ENCODE measurements around the gene LRRC14B.

LRRC14B gene

GRCh38 chr5:178110-178509 is 13.2 kb upstream of the LRRC14B start:
- Histone ChIP-seq H3K9ac (ENCODE audit: insufficient read length, low read depth) (no peak overlapping the region), H3K27me3 (ENCODE audit: insufficient read depth, insufficient read length) (no peaks in the 10 kb centered on the region), H3K36me3 (ENCODE audit: insufficient read depth, insufficient read length, low read length) (peaks cover 44% of the 10 kb centered on the region), H3K4me3 (ENCODE audit: insufficient read length, low read depth) (no peak overlapping the region), H3K4me1 (ENCODE audit: insufficient read depth, insufficient read length) (peaks cover 7% of the 10 kb centered on the region), H3K9me3 (ENCODE audit: insufficient read depth, low read length) (no peaks in the 10 kb centered on the region)
- no peak for DNase-seq (ENCODE audit: low read depth, low spot score)
- TF ChIP-seq YY1 (IDR thresholded peaks at IDR 0.05; ENCODE audit: insufficient read depth, insufficient read length) (no peak), ZNF274 (IDR thresholded peaks at IDR 0.05; ENCODE audit: low read depth, low read length) (no peak), SUZ12 (IDR thresholded peaks at IDR 0.05; ENCODE audit: extremely low read depth, insufficient read depth, insufficient read length) (no peak)

- Histone ChIP-seq H3K9ac (ENCODE audit: insufficient read length, low read depth) (no peak overlapping the region), H3K36me3 (ENCODE audit: insufficient read depth, insufficient read length, low read length) (peaks cover 42% of the 10 kb centered on the region), H3K27me3 (ENCODE audit: insufficient read depth, insufficient read length) (no peaks in the 10 kb centered on the region), H3K9me3 (ENCODE audit: insufficient read depth, low read length) (no peaks in the 10 kb centered on the region), H3K4me1 (ENCODE audit: insufficient read depth, insufficient read length) (peaks cover 7% of the 10 kb centered on the region), H3K4me3 (ENCODE audit: insufficient read length, low read depth) (no peak overlapping the region)
- DNase-seq (ENCODE audit: low read depth, low spot score): no peak
- TF ChIP-seq ZNF274 (IDR thresholded peaks at IDR 0.05; ENCODE audit: low read depth, low read length): no peak
- no peak for TF ChIP-seq YY1 (IDR thresholded peaks at IDR 0.05; ENCODE audit: insufficient read depth, insufficient read length)
- TF ChIP-seq SUZ12 (IDR thresholded peaks at IDR 0.05; ENCODE audit: extremely low read depth, insufficient read depth, insufficient read length): no peak
Measured at GRCh38 chr5:179401-179800, 11.9 kb upstream of the LRRC14B start.

GRCh38 chr5:180286-180918 is 10.9 kb upstream of the LRRC14B start:
- TF ChIP-seq YY1 (IDR thresholded peaks at IDR 0.05; ENCODE audit: insufficient read depth, insufficient read length) (no peak), SUZ12 (IDR thresholded peaks at IDR 0.05; ENCODE audit: extremely low read depth, insufficient read depth, insufficient read length) (no peak), ZNF274 (IDR thresholded peaks at IDR 0.05; ENCODE audit: low read depth, low read length) (no peak)
- H3K4me1 ChIP-seq (ENCODE audit: insufficient read depth, insufficient read length): peaks cover 7% of the 10 kb centered on the region
- no peaks in the 10 kb centered on the region for H3K9me3 ChIP-seq (ENCODE audit: insufficient read depth, low read length)
- DNase-seq (ENCODE audit: low read depth, low spot score): no peak
- no peaks in the 10 kb centered on the region for H3K27me3 ChIP-seq (ENCODE audit: insufficient read depth, insufficient read length)
- H3K36me3 ChIP-seq (ENCODE audit: insufficient read depth, insufficient read length, low read length): peaks cover 37% of the 10 kb centered on the region
- no peak overlapping the region for H3K4me3 ChIP-seq (ENCODE audit: insufficient read length, low read depth)
- no peak overlapping the region for H3K9ac ChIP-seq (ENCODE audit: insufficient read length, low read depth)

- peaks cover 7% of the 10 kb centered on the region for H3K4me1 ChIP-seq (ENCODE audit: insufficient read depth, insufficient read length)
- no peak for DNase-seq (ENCODE audit: low read depth, low spot score)
- H3K9ac ChIP-seq (ENCODE audit: insufficient read length, low read depth): no peak overlapping the region
- no peak overlapping the region for H3K4me3 ChIP-seq (ENCODE audit: insufficient read length, low read depth)
- peaks cover 37% of the 10 kb centered on the region for H3K36me3 ChIP-seq (ENCODE audit: insufficient read depth, insufficient read length, low read length)
- no peaks in the 10 kb centered on the region for H3K27me3 ChIP-seq (ENCODE audit: insufficient read depth, insufficient read length)
- TF ChIP-seq ZNF274 (IDR thresholded peaks at IDR 0.05; ENCODE audit: low read depth, low read length) (no peak), YY1 (IDR thresholded peaks at IDR 0.05; ENCODE audit: insufficient read depth, insufficient read length) (no peak), SUZ12 (IDR thresholded peaks at IDR 0.05; ENCODE audit: extremely low read depth, insufficient read depth, insufficient read length) (no peak)
- H3K9me3 ChIP-seq (ENCODE audit: insufficient read depth, low read length): no peaks in the 10 kb centered on the region
Measured at GRCh38 chr5:181160-181559, 10.1 kb upstream of the LRRC14B start.

- no peak overlapping the region for H3K4me3 ChIP-seq (ENCODE audit: insufficient read length, low read depth)
- no peak for DNase-seq (ENCODE audit: low read depth, low spot score)
- TF ChIP-seq ZNF274 (IDR thresholded peaks at IDR 0.05; ENCODE audit: low read depth, low read length) (no peak), SUZ12 (IDR thresholded peaks at IDR 0.05; ENCODE audit: extremely low read depth, insufficient read depth, insufficient read length) (no peak), YY1 (IDR thresholded peaks at IDR 0.05; ENCODE audit: insufficient read depth, insufficient read length) (no peak)
- no peaks in the 10 kb centered on the region for H3K9me3 ChIP-seq (ENCODE audit: insufficient read depth, low read length)
- H3K9ac ChIP-seq (ENCODE audit: insufficient read length, low read depth): no peak overlapping the region
- H3K36me3 ChIP-seq (ENCODE audit: insufficient read depth, insufficient read length, low read length): peaks cover 37% of the 10 kb centered on the region
- H3K27me3 ChIP-seq (ENCODE audit: insufficient read depth, insufficient read length): no peaks in the 10 kb centered on the region
- peaks cover 7% of the 10 kb centered on the region for H3K4me1 ChIP-seq (ENCODE audit: insufficient read depth, insufficient read length)
Measured at GRCh38 chr5:181566-181965, 9.7 kb upstream of the LRRC14B start.

- H3K36me3 ChIP-seq (ENCODE audit: insufficient read depth, insufficient read length, low read length): peaks cover 37% of the 10 kb centered on the region
- H3K9ac ChIP-seq (ENCODE audit: insufficient read length, low read depth): no peak overlapping the region
- H3K4me3 ChIP-seq (ENCODE audit: insufficient read length, low read depth): no peak overlapping the region
- H3K9me3 ChIP-seq (ENCODE audit: insufficient read depth, low read length): no peaks in the 10 kb centered on the region
- no peak for TF ChIP-seq SUZ12 (IDR thresholded peaks at IDR 0.05; ENCODE audit: extremely low read depth, insufficient read depth, insufficient read length)
- TF ChIP-seq ZNF274 (IDR thresholded peaks at IDR 0.05; ENCODE audit: low read depth, low read length): no peak
- no peak for TF ChIP-seq YY1 (IDR thresholded peaks at IDR 0.05; ENCODE audit: insufficient read depth, insufficient read length)
- no peaks in the 10 kb centered on the region for H3K27me3 ChIP-seq (ENCODE audit: insufficient read depth, insufficient read length)
- no peak for DNase-seq (ENCODE audit: low read depth, low spot score)
- H3K4me1 ChIP-seq (ENCODE audit: insufficient read depth, insufficient read length): peaks cover 7% of the 10 kb centered on the region
Measured at GRCh38 chr5:182126-182525, 9.2 kb upstream of the LRRC14B start.

- no peaks in the 10 kb centered on the region for H3K27me3 ChIP-seq (ENCODE audit: insufficient read depth, insufficient read length)
- no peak overlapping the region for H3K9ac ChIP-seq (ENCODE audit: insufficient read length, low read depth)
- no peak overlapping the region for H3K4me3 ChIP-seq (ENCODE audit: insufficient read length, low read depth)
- H3K36me3 ChIP-seq (ENCODE audit: insufficient read depth, insufficient read length, low read length): peaks cover 30% of the 10 kb centered on the region
- no peak for DNase-seq (ENCODE audit: low read depth, low spot score)
- TF ChIP-seq ZNF274 (IDR thresholded peaks at IDR 0.05; ENCODE audit: low read depth, low read length): no peak
- no peak for TF ChIP-seq SUZ12 (IDR thresholded peaks at IDR 0.05; ENCODE audit: extremely low read depth, insufficient read depth, insufficient read length)
- TF ChIP-seq YY1 (IDR thresholded peaks at IDR 0.05; ENCODE audit: insufficient read depth, insufficient read length): no peak
- H3K9me3 ChIP-seq (ENCODE audit: insufficient read depth, low read length): no peaks in the 10 kb centered on the region
- H3K4me1 ChIP-seq (ENCODE audit: insufficient read depth, insufficient read length): peaks cover 13% of the 10 kb centered on the region
Measured at GRCh38 chr5:184471-184870, 6.8 kb upstream of the LRRC14B start.

All from NT2/D1 (cell line).